DMS114 treated with DMSO at 0.1 percent for 48 hours (cell line): Measurements from ENCODE around the gene KMT2A.
A peak's percentile ranks its signal among the peaks of the same experiment; 100 is the strongest.
"Not testable (repeated sequence)": the region's sequence is repeated elsewhere in the genome, so short reads cannot be mapped to it uniquely, and the experiment has no call there.

Experiments used
- DNase-seq: peaks from one replicate; lab custom pipeline; 2025; ENCODE audit not compliant: unreplicated experiment; lab: John Stamatoyannopoulos, UW

Gene KMT2A

GRCh38 chr11:118434553-118435289 lies 1.6 kb upstream of the KMT2A start:
- no peak for DNase-seq

- DNase-seq: peak; percentile 61
These were observed 901 bp upstream of the KMT2A start for GRCh38 chr11:118435290-118435892.

GRCh38 chr11:118436639-118437207 lies 431 bp downstream of the KMT2A start:
- no peak for DNase-seq

GRCh38 chr11:118437208-118438125 lies 1.2 kb downstream of the KMT2A start:
- no peak for DNase-seq

GRCh38 chr11:118438314-118438931 lies 2.1 kb downstream of the KMT2A start:
- peak; percentile 45 for DNase-seq

GRCh38 chr11:118439646-118440045 lies 3.4 kb downstream of the KMT2A start:
- no peak for DNase-seq

- DNase-seq: no peak
These were observed 5.5 kb downstream of the KMT2A start for GRCh38 chr11:118441770-118442275.

- DNase-seq: no peak
These were observed 6.0 kb downstream of the KMT2A start for GRCh38 chr11:118442301-118442700.

- no peak for DNase-seq
These were observed 6.8 kb downstream of the KMT2A start for GRCh38 chr11:118442908-118443589.

- DNase-seq: no peak
These were observed 7.4 kb downstream of the KMT2A start for GRCh38 chr11:118443590-118444218.

GRCh38 chr11:118447423-118447822 lies 11.1 kb downstream of the KMT2A start:
- DNase-seq: no peak

- no peak for DNase-seq
These were observed 12.0 kb downstream of the KMT2A start for GRCh38 chr11:118448294-118448693.

- DNase-seq: no peak
These were observed 13.1 kb downstream of the KMT2A start for GRCh38 chr11:118449316-118449918.

- DNase-seq: no peak
These were observed 14.2 kb downstream of the KMT2A start for GRCh38 chr11:118450451-118450850.

GRCh38 chr11:118462178-118462577 lies 25.9 kb downstream of the KMT2A start:
- DNase-seq: no peak

- not testable (repeated sequence) for DNase-seq
These were observed 32.7 kb downstream of the KMT2A start for GRCh38 chr11:118468968-118469367.

GRCh38 chr11:118471030-118471429 lies 34.7 kb downstream of the KMT2A start:
- no peak for DNase-seq

GRCh38 chr11:118473537-118473936 lies 37.2 kb downstream of the KMT2A start:
- DNase-seq: no peak

- no peak for DNase-seq
These were observed 40.4 kb downstream of the KMT2A start for GRCh38 chr11:118476676-118477075.
